Heart right ventricle (tissue), 16 donors: ENCODE results near the gene IRX4. TPM values are rescaled to one million over a fixed set of nuclear protein-coding genes. Genes with fewer than 3 reads are reported as not detected.

Experiments used
- ATAC-seq, 8 donors: fragments of 200-7000 bp; cut with Tn5 transposase; one replicate each; pipeline ENCODE4 v1.9.1; 2020; ENCODE audit warnings: mild to moderate bottlenecking in 8 of 8, moderate library complexity in 8 of 8, moderate number of reproducible peaks in 1 of 8
- DNase-seq, 2 donors: peaks; one replicate each; pipeline ENCODE4 v3.0.0-alpha.2; 2020
- H3K27ac ChIP-seq, 10 donors: fragments of 200-600 bp; sonication (generic) in 2 of 10; one replicate each; pipeline versions ENCODE4 v1.5.0 to v1.8.0; 2020 to 2022; ENCODE audit warnings: mild to moderate bottlenecking in 3 of 10
- H3K27me3 ChIP-seq, 7 donors: fragments of 200-600 bp; one replicate each; pipeline ENCODE4 v1.8.0; 2021 to 2022; ENCODE audit warnings: mild to moderate bottlenecking in 2 of 7
- H3K36me3 ChIP-seq, 9 donors: fragments of 200-600 bp; sonication (generic) in 1 of 9; one replicate each; pipeline versions ENCODE4 v1.5.0 to v1.8.0; 2020 to 2022; ENCODE audit warnings: mild to moderate bottlenecking in 2 of 9
- H3K4me1 ChIP-seq, 9 donors: fragments of 200-600 bp; sonication (generic) in 1 of 9; one replicate each; pipeline versions ENCODE4 v1.5.0 to v1.8.0; 2020 to 2022; ENCODE audit warnings: mild to moderate bottlenecking in 4 of 9
- H3K4me3 ChIP-seq, 10 donors: fragments of 200-600 bp; sonication (generic) in 2 of 10; one replicate each; pipeline versions ENCODE4 v1.5.0 to v1.8.0; 2020 to 2022; ENCODE audit warnings: mild to moderate bottlenecking in 7 of 10, moderate library complexity in 2 of 10
- H3K9me3 ChIP-seq, 11 donors: fragments of 200-600 bp in 10 of 11; sonication (generic) in 2 of 11; one replicate each; pipeline versions ENCODE4 v1.5.0 to v1.8.0; 2013 to 2022; ENCODE audit warnings: mild to moderate bottlenecking in 2 of 11, control low read depth in 1 of 11, moderate library complexity in 1 of 11
- WGBS, 2 donors: extraction: QIAGEN DNeasy Blood & Tissue Kit; methylation state at CpG; one replicate each; pipeline ENCODE4 v1.1.7; 2013; ENCODE audit warnings: inconsistent platforms in 1 of 2; 5-methylcytosine and 5-hydroxymethylcytosine counted together
- intact Hi-C, 10 donors: fragments of 100-400 bp; cut with DNase I; formaldehyde crosslinking; loops; one replicate each; pipeline versions ENCODE4 v1.11.1 to v1.14.2; 2022
- long read RNA-seq, 3 donors: library from polyadenylated mRNA; unstranded; transcript quantifications; one replicate each; pipeline ENCODE4 v2.0.0, GENCODE V29; 2020 to 2021
- polyA plus RNA-seq, 2 donors: library from polyadenylated mRNA; stranded (reverse); fragments of 200-250 nt; gene quantifications; one replicate each; pipeline ENCODE4 v1.2.3, GENCODE V29; 2013
- total RNA-seq, 10 donors: library from RNA; stranded (reverse); fragmentation: NEBNext Ultra II Directional in 3 of 10; extraction: Animal tissue kit (Norgen Biotek cat#: 25700) in 3 of 10; gene quantifications; one replicate each; pipeline versions ENCODE4 v1.2.1 to v1.2.4, GENCODE V29; 2021 to 2023
- TF ChIP-seq, protein P1 (sequence below), 9 donors: fragments of 200-600 bp; sonication (generic) in 2 of 9; IDR thresholded peaks; one replicate each; pipeline versions ENCODE4 v1.5.0 to v1.8.0; 2021 to 2022; ENCODE audit warnings: antibody characterized with exemption in 9 of 9, mild to moderate bottlenecking in 5 of 9, moderate library complexity in 1 of 9
- donor health status: Arrhythmogenic right ventricular cardiomyopathy.
- donor health status: ischemic (EF 13 %, LVEDD 7.1; RV severe dilation, severe dysfunction).
- donor health status: healthy with polysubstance abuse.
- donor health status: DM: no; HTN: yes; CAD: no.
- donor health status: DM: no; HTN: no; CAD: no.
- donor health status: ischemic (EF 25% LVEDD 6.9; RV normal size, moderate dysfunction).
- donor health status: ischemic (EF 25% LVEDD 5.7; RV mildly dilated, moderate dysfunction).
- donor health status: healthy.
- donor health status: DM: yes; HTN: yes; CAD: no.
- donor health status: Ischemic cardiomyopathy.
- donor health status: ischemic (EF 35%, LVEDD 5.7; RV mildly dilated, moderate dysfunction).
- donor health status: nonischemic (EF 11% LVEDD 7.7; RV severe dilation, severe dysfunction).
- donor health status: DM: yes; HTN: yes; CAD: no.
- donor health status: PGD.
- donor health status: ischemic (EF 29% LVEDD 5.4; RV normal size, mild dysfunction).
- donor health status: nonischemic (EF 23%, LVEDD 6.1; RV moderate dilation, normal function).

IRX4 gene
- total RNA-seq = 10 to 100 TPM in 8 of 10 donors, 1 to 10 TPM in 2; 9.7 to 19.1 (median 11.7) TPM
- 10 to 100 TPM in 1 of 2 donors, 1 to 10 TPM in 1; 6.1 to 10.2 TPM for polyA plus RNA-seq
- long read RNA-seq, donor 1, transcript IRX4-201 (5 exons, 2,221 nt) = minor isoform, 7 of 94 reads
- long read RNA-seq, donor 1, transcript IRX4-206 (6 exons, 2,391 nt) = minor isoform, 15 of 94 reads
- long read RNA-seq, donor 1, transcript IRX4-207 (7 exons, 2,403 nt) = minor isoform, 10 of 94 reads
- long read RNA-seq, donor 1, transcript IRX4-202 (6 exons, 2,538 nt) = major isoform, 23 of 94 reads
- long read RNA-seq, donor 1, partial matches to known transcripts = 9 of 94 reads
- long read RNA-seq, donor 1, other reads (novel, unspliced or antisense) = 23 of 94 reads
- long read RNA-seq, donor 2, transcript IRX4-202 (6 exons, 2,538 nt) = minor isoform, 13 of 82 reads
- long read RNA-seq, donor 2, transcript IRX4-208 (7 exons, 2,398 nt) = minor isoform, 10 of 82 reads
- long read RNA-seq, donor 2, transcript IRX4-207 (7 exons, 2,403 nt) = minor isoform, 14 of 82 reads
- long read RNA-seq, donor 2, transcript IRX4-206 (6 exons, 2,391 nt) = major isoform, 15 of 82 reads
- long read RNA-seq, donor 2, partial matches to known transcripts = 9 of 82 reads
- long read RNA-seq, donor 2, other reads (novel, unspliced or antisense) = 21 of 82 reads
- long read RNA-seq, donor 3, transcript IRX4-206 (6 exons, 2,391 nt) = major isoform, 16 of 64 reads
- long read RNA-seq, donor 3, transcript IRX4-208 (7 exons, 2,398 nt) = minor isoform, 7 of 64 reads
- long read RNA-seq, donor 3, transcript IRX4-202 (6 exons, 2,538 nt) = minor isoform, 12 of 64 reads
- long read RNA-seq, donor 3, transcript IRX4-207 (7 exons, 2,403 nt) = minor isoform, 7 of 64 reads
- long read RNA-seq, donor 3, partial matches to known transcripts = 8 of 64 reads
- long read RNA-seq, donor 3, other reads (novel, unspliced or antisense) = 9 of 64 reads

DNA sequence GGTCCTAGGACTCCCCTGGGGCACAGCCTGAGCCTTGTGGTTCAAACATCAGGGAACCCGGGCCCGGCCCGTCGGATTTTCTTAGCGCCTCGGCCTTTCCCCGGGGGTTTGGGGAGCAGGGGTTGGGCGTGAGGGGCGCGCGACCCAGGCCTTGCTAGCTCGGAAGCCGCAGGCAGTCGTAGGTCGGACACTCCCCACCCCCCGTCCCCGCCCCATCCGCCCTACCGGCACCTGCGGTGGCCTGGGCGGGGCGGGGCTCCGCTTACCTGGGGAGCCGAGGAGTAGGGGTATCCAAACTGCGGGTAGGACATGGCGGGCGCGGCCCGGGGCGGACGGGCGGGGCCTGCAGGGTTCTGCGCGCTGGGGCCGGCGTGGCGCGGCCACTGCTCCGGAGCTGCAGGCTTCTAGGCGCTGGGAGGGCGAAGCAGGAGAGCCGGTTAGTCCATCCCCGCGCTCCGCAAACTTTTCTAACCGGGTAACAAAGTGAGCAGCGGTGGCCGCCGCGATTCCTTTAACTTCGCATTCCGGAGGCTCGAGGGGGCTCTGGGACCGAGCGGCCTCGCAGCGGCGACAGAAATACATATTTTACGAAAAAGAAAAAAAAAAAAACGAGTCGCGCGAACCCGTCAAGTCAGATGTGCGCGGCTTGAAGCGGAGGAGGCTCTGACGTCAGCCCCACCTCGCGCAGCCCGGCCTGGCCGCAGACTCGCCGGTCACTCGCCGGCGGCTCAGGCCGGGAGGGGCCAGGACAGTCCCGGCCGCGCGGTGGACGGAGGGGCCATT is at the start of gene IRX4:
IRX4 (minus strand) TSS at position 589 of the 783 bp plus-strand sequence; CDS start at position 311, 278 bp downstream.
- H3K27ac ChIP-seq = peak within 1 kb of the TSS in 8 of 10 donors; percentile 35 to 75 (median 52)
- peak in 6 of 8 donors; percentile 31 to 58 (median 46) for ATAC-seq
- peaks cover 0 to 33% (median 25%) of the 10 kb centered on the region in 9 donors for H3K4me1 ChIP-seq
- peaks cover 7 to 98% (median 96%) of the 10 kb centered on the region in 7 donors for H3K27me3 ChIP-seq
- intact Hi-C loops = loop anchor here in 4 of 10 donors (2.0 to 10.0 kb wide), 3 partner anchors 22 to 80 kb away; partner anchors contain the start of gene NDUFS6 (in 4 of the 4)
- peak within 1 kb of the TSS; percentile 21 to 59 (median 45) for H3K4me3 ChIP-seq
- peaks cover 0 to 6% (median 0%) of the 10 kb centered on the region in 9 donors for H3K36me3 ChIP-seq
- no peaks in the 10 kb centered on the region for H3K9me3 ChIP-seq
- no peak for DNase-seq
- TF ChIP-seq, protein P1, sequence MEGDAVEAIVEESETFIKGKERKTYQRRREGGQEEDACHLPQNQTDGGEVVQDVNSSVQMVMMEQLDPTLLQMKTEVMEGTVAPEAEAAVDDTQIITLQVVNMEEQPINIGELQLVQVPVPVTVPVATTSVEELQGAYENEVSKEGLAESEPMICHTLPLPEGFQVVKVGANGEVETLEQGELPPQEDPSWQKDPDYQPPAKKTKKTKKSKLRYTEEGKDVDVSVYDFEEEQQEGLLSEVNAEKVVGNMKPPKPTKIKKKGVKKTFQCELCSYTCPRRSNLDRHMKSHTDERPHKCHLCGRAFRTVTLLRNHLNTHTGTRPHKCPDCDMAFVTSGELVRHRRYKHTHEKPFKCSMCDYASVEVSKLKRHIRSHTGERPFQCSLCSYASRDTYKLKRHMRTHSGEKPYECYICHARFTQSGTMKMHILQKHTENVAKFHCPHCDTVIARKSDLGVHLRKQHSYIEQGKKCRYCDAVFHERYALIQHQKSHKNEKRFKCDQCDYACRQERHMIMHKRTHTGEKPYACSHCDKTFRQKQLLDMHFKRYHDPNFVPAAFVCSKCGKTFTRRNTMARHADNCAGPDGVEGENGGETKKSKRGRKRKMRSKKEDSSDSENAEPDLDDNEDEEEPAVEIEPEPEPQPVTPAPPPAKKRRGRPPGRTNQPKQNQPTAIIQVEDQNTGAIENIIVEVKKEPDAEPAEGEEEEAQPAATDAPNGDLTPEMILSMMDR (IDR thresholded peaks at IDR 0.05) = no peak
- 4% methylated on average over 83 of the region's 83 CpGs for WGBS, 2 donors

DNA sequence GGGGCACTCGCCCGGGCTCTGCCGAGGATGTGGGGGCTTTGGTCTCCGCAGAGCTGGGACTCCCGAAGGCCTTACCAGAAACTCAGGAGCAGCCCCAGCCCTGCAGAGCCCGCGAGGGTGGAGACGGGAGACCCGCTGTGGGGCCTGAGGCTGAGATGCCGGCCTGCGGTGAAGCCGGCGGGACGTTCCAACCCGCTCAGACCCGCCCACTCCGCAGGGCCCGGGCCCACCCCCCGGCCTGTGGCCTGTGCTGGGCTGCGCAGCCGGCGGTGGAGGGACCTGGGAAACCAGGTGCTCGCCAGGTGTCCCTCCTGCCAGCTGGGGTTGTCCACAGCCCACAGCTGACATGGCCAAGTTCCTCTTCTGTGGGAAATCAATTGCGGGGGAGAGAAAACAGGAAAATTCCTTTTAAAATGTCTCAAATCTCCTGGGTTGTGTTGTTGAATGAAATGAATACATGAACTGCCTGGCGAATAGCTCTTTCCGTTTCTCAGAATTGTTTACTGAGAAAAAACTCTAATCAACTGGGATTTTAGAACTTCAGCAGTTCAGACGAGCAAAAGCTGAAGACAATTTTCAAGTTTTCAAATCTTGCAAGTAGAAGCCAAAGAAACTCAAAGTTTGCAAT is 49.0 kb upstream of the IRX4 start:
- ATAC-seq (peak; percentile 75 to 93 (median 87)), DNase-seq (peak; percentile 37 to 64)
- peak overlapping the region in 9 of 10 donors; percentile 38 to 68 (median 59) for H3K4me3 ChIP-seq
- intact Hi-C loops = loop anchor here in 3 of 10 donors (1.0 to 5.0 kb wide), 3 partner anchors 39 to 129 kb away; partner anchors contain the start of gene NDUFS6 (in 1 of the 3)
- 6 to 7% methylated on average over 27 of the region's 27 CpGs for WGBS, 2 donors
- peak overlapping the region; percentile 53 to 86 (median 84) for H3K27ac ChIP-seq
- TF ChIP-seq, protein P1 (IDR thresholded peaks at IDR 0.05) = no peak
- H3K9me3 ChIP-seq = no peaks in the 10 kb centered on the region
- peaks cover 0 to 7% (median 0%) of the 10 kb centered on the region in 9 donors for H3K36me3 ChIP-seq
- H3K4me1 ChIP-seq = peaks cover 0 to 15% (median 0%) of the 10 kb centered on the region in 9 donors
- H3K27me3 ChIP-seq = peaks cover 0 to 43% (median 20%) of the 10 kb centered on the region in 7 donors

DNA sequence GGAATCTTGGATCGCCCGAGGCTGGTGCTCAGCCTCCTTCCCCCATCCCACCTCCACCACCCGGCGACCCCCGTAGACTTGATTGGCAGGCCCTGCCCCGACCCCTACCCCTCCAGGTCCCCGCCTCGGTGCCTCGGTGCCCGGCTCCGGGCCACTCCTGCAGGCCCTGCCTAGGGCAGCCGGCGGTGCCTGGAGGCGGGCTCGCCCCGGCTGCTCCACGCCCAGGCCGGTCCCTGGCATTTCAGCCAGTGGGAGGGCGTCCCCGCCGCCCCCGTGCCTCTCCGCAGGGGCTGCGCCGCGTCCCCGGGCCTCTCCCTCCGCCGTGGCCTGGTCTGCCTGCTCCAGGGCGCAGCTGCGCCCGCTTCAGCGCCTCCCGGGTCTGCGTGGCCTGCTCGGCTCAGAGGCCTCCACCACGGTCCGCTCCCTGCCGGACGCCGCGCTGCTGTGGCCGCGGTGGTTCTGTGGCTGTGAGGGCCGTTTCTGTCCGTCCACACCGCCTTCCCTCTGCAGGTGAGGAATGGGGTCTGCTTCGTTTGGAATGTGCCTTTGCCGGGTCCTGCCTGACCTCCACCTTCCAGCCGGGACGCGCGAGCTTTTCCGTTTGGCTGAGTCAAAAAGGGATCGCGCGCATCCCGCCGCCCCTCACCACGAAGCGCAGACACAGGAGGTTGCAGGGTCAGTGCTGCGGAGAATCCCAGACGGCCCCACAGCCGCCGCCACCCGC is 48.3 kb upstream of the IRX4 start:
- peaks cover 0 to 15% (median 0%) of the 10 kb centered on the region in 9 donors for H3K4me1 ChIP-seq
- peaks cover 0 to 7% (median 0%) of the 10 kb centered on the region in 9 donors for H3K36me3 ChIP-seq
- TF ChIP-seq, protein P1 (IDR thresholded peaks at IDR 0.05) = no peak
- H3K9me3 ChIP-seq = no peaks in the 10 kb centered on the region
- intact Hi-C loops = loop anchor here in 3 of 10 donors (1.0 to 5.0 kb wide), 3 partner anchors 39 to 129 kb away; partner anchors contain the start of gene NDUFS6 (in 1 of the 3)
- DNase-seq = peak; percentile 16 to 54
- peak overlapping the region; percentile 53 to 86 (median 84) for H3K27ac ChIP-seq
- peak; percentile 77 to 90 (median 82) for ATAC-seq
- peaks cover 0 to 43% (median 21%) of the 10 kb centered on the region in 7 donors for H3K27me3 ChIP-seq
- 0 to 1% methylated on average over 66 of the region's 66 CpGs for WGBS, 2 donors
- peak overlapping the region; percentile 10 to 68 (median 54) for H3K4me3 ChIP-seq
